Progenitor cell of endocrine pancreas (in vitro differentiated cells): ENCODE results near the gene OR6V1. TPM values are rescaled to one million over a fixed set of nuclear protein-coding genes. Genes with fewer than 3 reads are reported as not detected.

Source experiments
- DNase-seq: peaks from one replicate; pipeline ENCODE4 v3.0.0; 2021; ENCODE audit warnings: low spot score; ENCODE audit not compliant: unreplicated experiment
- H3K27ac Mint-ChIP-seq: 2 replicates; pipeline ENCODE4 v1.8.0; 2021; ENCODE audit warnings: mild to moderate bottlenecking, moderate library complexity, mixed read lengths
- H3K27me3 Mint-ChIP-seq: 2 replicates; pipeline ENCODE4 v1.8.0; 2021; ENCODE audit warnings: mixed read lengths
- H3K36me3 Mint-ChIP-seq: 2 replicates; pipeline ENCODE4 v1.8.0; 2022; ENCODE audit warnings: mixed read lengths; ENCODE audit not compliant: insufficient read depth
- H3K4me1 Mint-ChIP-seq: 2 replicates; pipeline ENCODE4 v1.8.0; 2021; ENCODE audit warnings: low read depth, mixed read lengths
- H3K4me3 Mint-ChIP-seq: 2 replicates; pipeline ENCODE4 v1.8.0; 2021; ENCODE audit warnings: low read depth, mild to moderate bottlenecking, moderate library complexity, mixed read lengths
- H3K9me3 Mint-ChIP-seq: 2 replicates; pipeline ENCODE4 v1.8.0; 2021; ENCODE audit warnings: low read depth, mixed read lengths
- total RNA-seq: library from RNA; stranded (reverse); gene quantifications from 2 replicates; pipeline ENCODE4 v1.2.1, GENCODE V29; 2021
- TF ChIP-seq, protein P1 (sequence below): fragments of 200-600 bp; sonication (generic); IDR thresholded peaks from one replicate; pipeline ENCODE4 v1.5.0; 2021; ENCODE audit warnings: antibody characterized with exemption, mild to moderate bottlenecking; ENCODE audit not compliant: unreplicated experiment

The OR6V1 gene
- total RNA-seq, 1 donor from 2014 or later, result not detected

GRCh38 chr7:143015926-143016490 lies 36.1 kb upstream of the OR6V1 start:
- TF ChIP-seq, protein P1, sequence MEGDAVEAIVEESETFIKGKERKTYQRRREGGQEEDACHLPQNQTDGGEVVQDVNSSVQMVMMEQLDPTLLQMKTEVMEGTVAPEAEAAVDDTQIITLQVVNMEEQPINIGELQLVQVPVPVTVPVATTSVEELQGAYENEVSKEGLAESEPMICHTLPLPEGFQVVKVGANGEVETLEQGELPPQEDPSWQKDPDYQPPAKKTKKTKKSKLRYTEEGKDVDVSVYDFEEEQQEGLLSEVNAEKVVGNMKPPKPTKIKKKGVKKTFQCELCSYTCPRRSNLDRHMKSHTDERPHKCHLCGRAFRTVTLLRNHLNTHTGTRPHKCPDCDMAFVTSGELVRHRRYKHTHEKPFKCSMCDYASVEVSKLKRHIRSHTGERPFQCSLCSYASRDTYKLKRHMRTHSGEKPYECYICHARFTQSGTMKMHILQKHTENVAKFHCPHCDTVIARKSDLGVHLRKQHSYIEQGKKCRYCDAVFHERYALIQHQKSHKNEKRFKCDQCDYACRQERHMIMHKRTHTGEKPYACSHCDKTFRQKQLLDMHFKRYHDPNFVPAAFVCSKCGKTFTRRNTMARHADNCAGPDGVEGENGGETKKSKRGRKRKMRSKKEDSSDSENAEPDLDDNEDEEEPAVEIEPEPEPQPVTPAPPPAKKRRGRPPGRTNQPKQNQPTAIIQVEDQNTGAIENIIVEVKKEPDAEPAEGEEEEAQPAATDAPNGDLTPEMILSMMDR, result no peak
- peaks cover 26% of the 10 kb centered on the region for H3K27me3 Mint-ChIP-seq
- peaks cover 6% of the 10 kb centered on the region for H3K9me3 Mint-ChIP-seq
- peaks cover 2% of the 10 kb centered on the region for H3K4me1 Mint-ChIP-seq
- no peak for DNase-seq
- H3K4me3 Mint-ChIP-seq, result no peak overlapping the region
- H3K27ac Mint-ChIP-seq, result no peak overlapping the region
- no peaks in the 10 kb centered on the region for H3K36me3 Mint-ChIP-seq

DNA sequence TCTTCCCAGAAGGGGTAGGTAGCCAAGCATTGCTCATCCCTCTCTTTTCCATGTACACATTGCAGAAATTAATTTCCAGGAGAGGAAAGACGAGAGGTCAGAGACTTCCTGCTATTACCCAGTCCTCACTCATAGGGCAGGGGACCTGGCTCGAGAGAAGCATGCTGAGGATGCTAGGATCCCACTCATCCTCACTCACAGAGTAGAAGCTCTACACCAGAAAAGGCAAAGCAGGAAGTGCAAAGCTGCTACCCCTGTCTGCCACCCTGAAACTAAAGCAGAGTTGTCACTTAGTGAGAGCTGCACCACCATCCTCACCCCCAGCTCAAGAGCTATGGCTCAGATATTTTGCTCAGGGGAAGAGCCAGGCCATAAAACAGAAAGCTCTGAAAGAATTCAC lies 35.1 kb upstream of the OR6V1 start:
- Mint-ChIP-seq H3K27ac (no peak overlapping the region), H3K27me3 (peaks cover 25% of the 10 kb centered on the region)

DNA sequence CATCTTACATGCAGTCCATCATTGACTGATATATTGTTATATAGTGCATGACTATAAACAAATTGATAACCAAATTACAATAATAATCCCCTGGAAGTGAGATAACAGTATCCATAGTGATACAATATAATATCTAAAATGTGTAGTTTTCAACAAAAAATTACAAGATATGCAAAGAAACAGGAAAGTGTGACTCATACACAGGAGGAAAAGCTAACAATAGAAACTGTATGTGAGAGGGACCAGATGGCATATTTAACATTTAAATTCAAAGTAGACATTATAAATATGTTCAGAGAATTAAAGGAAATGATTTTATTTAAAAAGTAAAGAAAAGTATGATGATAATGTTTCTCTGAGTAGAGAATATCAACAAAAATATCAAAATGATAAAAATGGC lies 33.2 kb upstream of the OR6V1 start:
- TF ChIP-seq, protein P1, result no peak
- Mint-ChIP-seq H3K36me3 (no peaks in the 10 kb centered on the region), H3K9me3 (peaks cover 6% of the 10 kb centered on the region), H3K27ac (no peak overlapping the region), H3K4me3 (no peak overlapping the region), H3K4me1 (peaks cover 2% of the 10 kb centered on the region), H3K27me3 (peaks cover 13% of the 10 kb centered on the region)
- DNase-seq, result no peak

More for the DNA sequence above, 35.1 kb upstream of the OR6V1 start:
- Mint-ChIP-seq H3K9me3 (peaks cover 6% of the 10 kb centered on the region), H3K4me3 (no peak overlapping the region), H3K36me3 (no peaks in the 10 kb centered on the region), H3K4me1 (peaks cover 2% of the 10 kb centered on the region)
- no peak for DNase-seq
- TF ChIP-seq, protein P1, result no peak

GRCh38 chr7:143023047-143023446 lies 29.1 kb upstream of the OR6V1 start:
- H3K36me3 Mint-ChIP-seq, result no peaks in the 10 kb centered on the region
- no peak overlapping the region for H3K27ac Mint-ChIP-seq
- H3K27me3 Mint-ChIP-seq, result no peaks in the 10 kb centered on the region
- TF ChIP-seq, protein P1, result no peak
- H3K4me3 Mint-ChIP-seq, result no peak overlapping the region
- H3K9me3 Mint-ChIP-seq, result peaks cover 9% of the 10 kb centered on the region
- no peaks in the 10 kb centered on the region for H3K4me1 Mint-ChIP-seq
- no peak for DNase-seq

- Mint-ChIP-seq H3K4me3 (no peak overlapping the region), H3K9me3 (peaks cover 3% of the 10 kb centered on the region), H3K27ac (no peak overlapping the region), H3K36me3 (no peaks in the 10 kb centered on the region), H3K4me1 (no peaks in the 10 kb centered on the region), H3K27me3 (no peaks in the 10 kb centered on the region)
- DNase-seq, result no peak
- TF ChIP-seq, protein P1, result no peak
Measured at GRCh38 chr7:143025371-143025770, 26.8 kb upstream of the OR6V1 start.
